ENCODE measurements around the gene CA5A. TPM values are rescaled to one million over a fixed set of nuclear protein-coding genes. Genes with fewer than 3 reads are reported as not detected.

The CA5A gene
- total RNA-seq, 1 experiment from 2014 or later = not detected

DNA sequence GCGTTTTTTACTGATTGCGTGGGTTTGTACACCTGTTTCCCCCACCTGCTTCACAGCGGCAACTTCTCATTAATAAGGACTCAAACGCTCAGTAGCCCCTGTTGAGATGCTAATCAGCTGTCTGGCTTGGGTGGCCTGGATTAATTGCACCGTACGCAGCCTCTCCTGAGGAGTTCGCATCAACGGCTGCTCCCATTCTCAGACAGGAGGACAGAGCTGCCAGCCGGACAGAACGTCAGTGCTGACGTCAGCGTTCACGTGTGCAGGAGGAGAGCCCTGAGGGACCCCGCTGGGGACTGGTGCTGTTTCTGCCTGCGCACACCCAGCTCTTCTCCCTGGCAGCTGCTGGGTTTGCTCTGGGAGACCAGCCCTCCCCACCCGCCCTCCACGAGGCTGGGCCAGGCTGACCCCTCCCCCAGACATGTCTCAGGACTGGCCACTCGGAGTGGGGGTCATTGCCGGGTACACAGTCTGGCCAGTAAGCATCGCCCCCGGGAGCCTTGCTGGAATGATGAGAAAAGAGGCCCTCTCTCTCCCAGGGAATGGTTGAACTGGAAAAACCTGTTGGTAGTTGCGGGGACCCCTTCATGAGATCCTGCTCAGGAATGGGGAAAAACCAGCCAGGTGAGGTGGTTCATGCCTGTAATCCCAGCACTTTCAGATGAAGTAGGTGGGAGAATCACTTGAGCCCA, 9.2 kb upstream of the CA5A start:
- intact Hi-C loops (cut with micrococcal nuclease) = loop anchor here (2.0 kb wide), 1 partner anchor 169 kb away; no protein-coding TSS in a partner anchor
- peak overlapping the region; percentile 67 for H3K27ac ChIP-seq (ENCODE audit: low read depth, low read length)
- CTCF ChIA-PET = interaction anchor here (1.0 kb wide), 1 partner anchor 167 kb away, joined by 3 read pairs; no protein-coding TSS in a partner anchor
- H3K9ac ChIP-seq (ENCODE audit: low read length) = peak overlapping the region; percentile 73
- H3K9me3 ChIP-seq (ENCODE audit: control insufficient read depth in 1 of 2, insufficient read depth in 1 of 2, low read depth in 1 of 2, low read length in 2 of 2) = no peaks in the 10 kb centered on the region
- peak overlapping the region; percentile 42 to 59 for H3K4me3 ChIP-seq (replicated peaks in 1 of 2; ENCODE audit: low read depth in 1 of 2, low read length in 2 of 2)
- peaks cover 34 to 37% of the 10 kb centered on the region in 2 experiments for H3K4me1 ChIP-seq (ENCODE audit: control insufficient read depth in 1 of 2, insufficient read depth in 2 of 2, low read length in 2 of 2)
- peak; percentile 90 for DNase-seq (ENCODE audit: low read depth, low spot score)
- no peaks in the 10 kb centered on the region for H3K79me2 ChIP-seq (ENCODE audit: insufficient read depth, low read length)
- TF ChIP-seq YY1 (IDR thresholded peaks at IDR 0.05; ENCODE audit: extremely low read depth, insufficient replicate concordance, low read depth, low read length) (peak; percentile 49), POLR2A (IDR thresholded peaks at IDR 0.05; ENCODE audit: borderline replicate concordance, extremely low read depth, insufficient read depth, insufficient read length) (peak; percentile 79), POLR2AphosphoS5 (IDR thresholded peaks at IDR 0.05; ENCODE audit: low read depth, low read length) (peak; percentile 76; the same call in 1 of the 2 replicates), EZH2 (IDR thresholded peaks at IDR 0.05) (no peak)
- TF ChIP-seq, protein P1, sequence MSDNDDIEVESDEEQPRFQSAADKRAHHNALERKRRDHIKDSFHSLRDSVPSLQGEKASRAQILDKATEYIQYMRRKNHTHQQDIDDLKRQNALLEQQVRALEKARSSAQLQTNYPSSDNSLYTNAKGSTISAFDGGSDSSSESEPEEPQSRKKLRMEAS (IDR thresholded peaks at IDR 0.05) = no peak
- H3K9me2 ChIP-seq (ENCODE audit: insufficient read depth) = no peaks in the 10 kb centered on the region
- RAD21 ChIA-PET (ENCODE audit: low non-redundant PET in 1 of 2, low total read pairs in 2 of 2, uncharacterized antibody in 2 of 2, unreplicated experiment in 2 of 2) = no interaction called here
- peak overlapping the region; percentile 86 for H2AFZ ChIP-seq (ENCODE audit: low read depth, low read length, poor library complexity, severe bottlenecking)
- H3K27me3 ChIP-seq (ENCODE audit: insufficient read depth, low read length) = no peaks in the 10 kb centered on the region
- BruUV-seq (replicated peaks) = no TSS peak
- peak overlapping the region; percentile 92 for H3K4me2 ChIP-seq (ENCODE audit: low read length)
- POLR2A ChIA-PET = interaction anchor here (0.9 kb wide), 1 partner anchor 27 kb away, joined by 3 read pairs; no protein-coding TSS in a partner anchor
- H3K36me3 ChIP-seq (ENCODE audit: control insufficient read depth in 1 of 2, insufficient read depth in 2 of 2, low read length in 2 of 2) = no peaks in the 10 kb centered on the region
- ATAC-seq = peak; percentile 90
- H4K20me1 ChIP-seq (ENCODE audit: insufficient read depth) = no peaks in the 10 kb centered on the region

DNA sequence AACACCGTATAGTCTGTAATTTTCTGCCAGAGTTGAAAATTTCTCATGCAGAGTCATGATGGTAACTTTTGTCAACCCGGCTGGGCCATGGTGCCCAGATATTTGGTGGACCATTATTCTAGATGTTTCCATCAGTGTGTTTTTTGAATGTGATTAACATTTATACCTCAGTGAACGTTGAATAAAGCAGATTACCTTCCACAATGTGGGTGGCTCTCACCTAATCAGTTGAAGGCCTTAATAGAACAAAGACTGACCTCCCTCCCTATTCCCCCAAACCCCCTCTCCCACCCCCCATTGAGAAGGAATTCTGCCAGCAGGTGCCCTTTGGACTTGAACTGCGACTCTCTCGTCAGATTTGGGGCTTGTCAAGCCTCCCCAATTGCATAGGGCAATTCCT, 6.4 kb upstream of the CA5A start:
- no TSS peak for BruUV-seq (replicated peaks)
- peaks cover 25 to 26% of the 10 kb centered on the region in 2 experiments for H3K4me1 ChIP-seq (ENCODE audit: control insufficient read depth in 1 of 2, insufficient read depth in 2 of 2, low read length in 2 of 2)
- H3K4me3 ChIP-seq (replicated peaks in 1 of 2; ENCODE audit: low read depth in 1 of 2, low read length in 2 of 2) = no peak overlapping the region
- DNase-seq (ENCODE audit: low read depth, low spot score) = no peak
- no peak overlapping the region for H3K27ac ChIP-seq (ENCODE audit: low read depth, low read length)
- H3K79me2 ChIP-seq (ENCODE audit: insufficient read depth, low read length) = no peaks in the 10 kb centered on the region
- no peaks in the 10 kb centered on the region for H3K27me3 ChIP-seq (ENCODE audit: insufficient read depth, low read length)
- RAD21 ChIA-PET (ENCODE audit: low non-redundant PET in 1 of 2, low total read pairs in 2 of 2, uncharacterized antibody in 2 of 2, unreplicated experiment in 2 of 2) = no interaction called here
- H3K36me3 ChIP-seq (ENCODE audit: control insufficient read depth in 1 of 2, insufficient read depth in 2 of 2, low read length in 2 of 2) = no peaks in the 10 kb centered on the region
- ATAC-seq = no peak
- TF ChIP-seq POLR2A (IDR thresholded peaks at IDR 0.05; ENCODE audit: borderline replicate concordance, extremely low read depth, insufficient read depth, insufficient read length) (no peak), SRF (IDR thresholded peaks at IDR 0.05; ENCODE audit: low read depth) (no peak), CEBPB (IDR thresholded peaks at IDR 0.05; ENCODE audit: low read depth) (no peak), SIN3A (IDR thresholded peaks at IDR 0.05; ENCODE audit: low read depth) (no peak), POLR2AphosphoS5 (IDR thresholded peaks at IDR 0.05; ENCODE audit: low read depth, low read length) (no peak), ELF1 (IDR thresholded peaks at IDR 0.05; ENCODE audit: borderline replicate concordance, low read depth) (no peak), EGR1 (IDR thresholded peaks at IDR 0.05; ENCODE audit: low read depth) (no peak), FOSL1 (IDR thresholded peaks at IDR 0.05; ENCODE audit: low read depth) (no peak), TCF7L2 (IDR thresholded peaks at IDR 0.05; ENCODE audit: borderline replicate concordance, extremely low read depth, insufficient read depth, insufficient read length) (no peak), ZFX (IDR thresholded peaks at IDR 0.05) (no peak), SP1 (IDR thresholded peaks at IDR 0.05; ENCODE audit: low read depth) (no peak), EZH2 (IDR thresholded peaks at IDR 0.05) (no peak)
- TF ChIP-seq, protein P2, sequence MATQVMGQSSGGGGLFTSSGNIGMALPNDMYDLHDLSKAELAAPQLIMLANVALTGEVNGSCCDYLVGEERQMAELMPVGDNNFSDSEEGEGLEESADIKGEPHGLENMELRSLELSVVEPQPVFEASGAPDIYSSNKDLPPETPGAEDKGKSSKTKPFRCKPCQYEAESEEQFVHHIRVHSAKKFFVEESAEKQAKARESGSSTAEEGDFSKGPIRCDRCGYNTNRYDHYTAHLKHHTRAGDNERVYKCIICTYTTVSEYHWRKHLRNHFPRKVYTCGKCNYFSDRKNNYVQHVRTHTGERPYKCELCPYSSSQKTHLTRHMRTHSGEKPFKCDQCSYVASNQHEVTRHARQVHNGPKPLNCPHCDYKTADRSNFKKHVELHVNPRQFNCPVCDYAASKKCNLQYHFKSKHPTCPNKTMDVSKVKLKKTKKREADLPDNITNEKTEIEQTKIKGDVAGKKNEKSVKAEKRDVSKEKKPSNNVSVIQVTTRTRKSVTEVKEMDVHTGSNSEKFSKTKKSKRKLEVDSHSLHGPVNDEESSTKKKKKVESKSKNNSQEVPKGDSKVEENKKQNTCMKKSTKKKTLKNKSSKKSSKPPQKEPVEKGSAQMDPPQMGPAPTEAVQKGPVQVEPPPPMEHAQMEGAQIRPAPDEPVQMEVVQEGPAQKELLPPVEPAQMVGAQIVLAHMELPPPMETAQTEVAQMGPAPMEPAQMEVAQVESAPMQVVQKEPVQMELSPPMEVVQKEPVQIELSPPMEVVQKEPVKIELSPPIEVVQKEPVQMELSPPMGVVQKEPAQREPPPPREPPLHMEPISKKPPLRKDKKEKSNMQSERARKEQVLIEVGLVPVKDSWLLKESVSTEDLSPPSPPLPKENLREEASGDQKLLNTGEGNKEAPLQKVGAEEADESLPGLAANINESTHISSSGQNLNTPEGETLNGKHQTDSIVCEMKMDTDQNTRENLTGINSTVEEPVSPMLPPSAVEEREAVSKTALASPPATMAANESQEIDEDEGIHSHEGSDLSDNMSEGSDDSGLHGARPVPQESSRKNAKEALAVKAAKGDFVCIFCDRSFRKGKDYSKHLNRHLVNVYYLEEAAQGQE (IDR thresholded peaks at IDR 0.05; ENCODE audit: low read depth) = no peak
- TF ChIP-seq, protein P1 (IDR thresholded peaks at IDR 0.05) = no peak
- intact Hi-C loops (cut with micrococcal nuclease) = no loop called here
- POLR2A ChIA-PET = no interaction called here
- no peak overlapping the region for H3K4me2 ChIP-seq (ENCODE audit: low read length)
- H3K9me3 ChIP-seq (ENCODE audit: control insufficient read depth in 1 of 2, insufficient read depth in 1 of 2, low read depth in 1 of 2, low read length in 2 of 2) = no peaks in the 10 kb centered on the region
- no peak overlapping the region for H3K9ac ChIP-seq (ENCODE audit: low read length)
- CTCF ChIA-PET = no interaction called here
- H3K9me2 ChIP-seq (ENCODE audit: insufficient read depth) = no peaks in the 10 kb centered on the region
- no peaks in the 10 kb centered on the region for H4K20me1 ChIP-seq (ENCODE audit: insufficient read depth)
- H2AFZ ChIP-seq (ENCODE audit: low read depth, low read length, poor library complexity, severe bottlenecking) = no peak overlapping the region
